ENCODE results near the gene PHLPP1. TPM values are rescaled to one million over a fixed set of nuclear protein-coding genes. Genes with fewer than 3 reads are reported as not detected.

The PHLPP1 gene
- total and polyA plus RNA-seq, 2 of the 4 experiments (the other 2 are of a cell fraction) = 3.3 to 3.6 TPM

DNA sequence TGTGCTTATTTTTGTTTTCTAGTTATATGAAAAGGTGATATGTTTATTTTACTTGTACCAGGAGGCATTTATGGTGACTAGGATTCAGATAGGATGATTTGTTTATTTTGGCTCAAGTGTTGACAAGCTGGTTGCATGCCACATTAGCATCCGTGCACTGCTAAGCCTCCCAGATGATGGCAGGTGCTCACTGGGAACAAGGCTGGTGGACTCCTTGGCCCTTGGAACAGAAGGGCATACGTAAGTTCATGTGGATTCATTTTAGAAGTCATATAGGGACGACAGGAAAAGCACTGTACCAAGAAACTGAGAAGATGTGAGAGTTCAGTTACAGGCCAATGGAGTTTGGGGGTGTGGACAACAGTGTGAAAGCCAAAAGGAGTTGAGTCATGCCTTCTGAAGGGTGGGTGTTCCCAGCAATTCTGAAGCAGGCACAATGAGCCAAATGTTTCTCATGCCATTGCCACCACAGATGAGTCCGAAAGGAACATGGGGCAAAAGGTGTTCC, 166.2 kb downstream of the PHLPP1 start:
- ATAC-seq (ENCODE audit: low read depth) (peak; percentile 85), DNase-seq (peak; percentile 95)
- ChIA-PET POLR2A (ENCODE audit: unreplicated experiment) (no interaction called here), CTCF (no interaction called here)
- Histone ChIP-seq H3K36me3 (ENCODE audit: control insufficient read depth, insufficient read depth, low read length) (no peaks in the 10 kb centered on the region), H3K27ac (ENCODE audit: insufficient read depth, low read length) (peak overlapping the region; percentile 23; the same call in 1 of the 2 replicates), H3K27me3 (ENCODE audit: control insufficient read depth, insufficient read depth, low read length) (no peaks in the 10 kb centered on the region), H2AK9ac (replicated peaks; ENCODE audit: low read depth, low read length, poor library complexity) (no peak overlapping the region), H3K18ac (ENCODE audit: low read depth, low read length) (peak overlapping the region; percentile 26; the same call in 1 of the 2 replicates), H3K4ac (ENCODE audit: low read depth, low read length) (peak overlapping the region; percentile 51), H3K9me3 (ENCODE audit: control insufficient read depth, insufficient read depth, low read length) (no peaks in the 10 kb centered on the region), H4K91ac (ENCODE audit: insufficient read depth, low read depth, low read length) (peak overlapping the region; percentile 9; the same call in 1 of the 2 replicates), H3K56ac (ENCODE audit: extremely low read depth, insufficient read depth, low read length) (no peak overlapping the region), H3K4me1 (ENCODE audit: control insufficient read depth, insufficient read depth, low read length) (peaks cover 12% of the 10 kb centered on the region), H3K9ac (ENCODE audit: low read depth, low read length) (no peak overlapping the region), H2BK5ac (ENCODE audit: low read depth, low read length, poor library complexity, severe bottlenecking) (peak overlapping the region; percentile 46), H2AK5ac (ENCODE audit: low read depth, low read length) (peak overlapping the region; percentile 76; the same call in 1 of the 2 replicates), H3K4me3 (ENCODE audit: insufficient read depth, low read depth, low read length) (no peak overlapping the region), H3K23ac (ENCODE audit: low read depth, low read length) (peak overlapping the region; percentile 14; the same call in 1 of the 2 replicates), H2BK20ac (ENCODE audit: low read depth, low read length) (peak overlapping the region; percentile 47), H3K14ac (replicated peaks; ENCODE audit: low read depth, low read length) (peak overlapping the region; percentile 51), H4K5ac (ENCODE audit: low read depth, low read length) (no peak overlapping the region), H3K4me2 (ENCODE audit: low read depth, low read length) (peak overlapping the region; percentile 70; the same call in 1 of the 2 replicates), H2AFZ (replicated peaks; ENCODE audit: low read length, poor library complexity) (peak overlapping the region; percentile 44), H2BK120ac (ENCODE audit: low read depth, low read length) (peak overlapping the region; percentile 38; the same call in 1 of the 2 replicates), H4K8ac (ENCODE audit: low read depth in 2 of 2, low read length in 2 of 2) (no peak overlapping the region), H2BK15ac (ENCODE audit: low read depth, low read length) (peak overlapping the region; percentile 46; the same call in 1 of the 3 replicates), H3K9me1 (ENCODE audit: insufficient read depth, low read length) (peaks cover 12% of the 10 kb centered on the region), H4K20me1 (ENCODE audit: insufficient read depth, low read length) (no peaks in the 10 kb centered on the region; the same call in 1 of the 2 replicates), H3K79me1 (ENCODE audit: low read depth in 1 of 2, low read length in 2 of 2) (peaks cover 0 to 17% of the 10 kb centered on the region in 2 experiments; a peak in 3 of 4 replicates)
- TF ChIP-seq CEBPB (IDR thresholded peaks at IDR 0.05; ENCODE audit: low read depth, low read length) (peak; percentile 30; the same call in 1 of the 2 replicates), BHLHE40 (IDR thresholded peaks at IDR 0.05; ENCODE audit: low read depth, low read length) (no peak), MAFK (IDR thresholded peaks at IDR 0.05; ENCODE audit: low read depth, low read length) (0 out of 2 replicates have a peak, but pooled peaks have one; percentile 17), RCOR1 (IDR thresholded peaks at IDR 0.05; ENCODE audit: insufficient replicate concordance, low read length) (no peak), NFE2L2 (IDR thresholded peaks at IDR 0.05; ENCODE audit: low read depth, low read length) (peak; percentile 28; the same call in 1 of the 2 replicates)
- intact Hi-C loops (cut with micrococcal nuclease) = no loop called here
- BruUV-seq (replicated peaks) = no TSS peak
- 48% methylated on average over 2 of the region's 4 CpGs; no CpG with 5 or more reads in 1 of the 2 experiments for WGBS, 2 experiments (ENCODE audit: extremely low coverage in 2 of 2, insufficient read length in 1 of 2)
- dilution Hi-C loops (cut with HindIII; ENCODE audit: low sequenced_read_pairs, unreplicated experiment) = no loop called here
- in situ Hi-C loops (cut with MboI; ENCODE audit: low sequenced_read_pairs) = no loop called here

All from IMR-90 (cell line).